GM12878 (cell line): Measurements from ENCODE around the gene BICRAL. TPM values are rescaled to one million over a fixed set of nuclear protein-coding genes. Genes with fewer than 3 reads are reported as not detected.

ENCODE experiments used
- ATAC-seq: fragments of 200-7000 bp; cut with Tn5 transposase; 3 replicates; pipeline ENCODE4 v1.9.1; 2020; ENCODE audit warnings: mild to moderate bottlenecking, moderate library complexity
- BruUV-seq: library from RNA; stranded (reverse); fragments of 400-500 nt; replicated peaks from 2 replicates; lab custom pipeline; 2021; lab: Mats Ljungman, UMichigan
- CTCF ChIA-PET: fragments of 300-600 bp; sonication (Branson Sonifier 250); formaldehyde crosslinking; extraction: SDS; loops from one replicate; lab custom pipeline; 2021; ENCODE audit warnings: inconsistent platforms; lab: Yijun Ruan, JAX
- POLR2A ChIA-PET: fragments of 350-600 bp; formaldehyde crosslinking; extraction: SDS; loops from one replicate; lab custom pipeline; 2021; ENCODE audit warnings: inconsistent platforms; lab: Charles Lee
- RAD21 ChIA-PET: fragments of 300-600 bp; sonication (Branson Sonifier 250); formaldehyde crosslinking; loops from one replicate; lab custom pipeline; 2023; ENCODE audit warnings: antibody characterized with exemption; ENCODE audit not compliant: unreplicated experiment; lab: Charles Lee
- SMC1A ChIA-PET: fragments of 300-600 bp; sonication (Branson Sonifier 250); formaldehyde crosslinking; loops from one replicate; lab custom pipeline; 2023; ENCODE audit not compliant: unreplicated experiment, uncharacterized antibody; lab: Charles Lee
- DNase-seq: peaks from one replicate; pipeline ENCODE4 v3.0.0-alpha.2; 2011; ENCODE audit warnings: low read depth, low spot score
- FAIRE-seq: peaks from 3 replicates; lab custom pipeline; 2011; peaks lifted over from hg19 to GRCh38; lab: Jason Lieb, UNC
- H2AFZ ChIP-seq: 2 replicates; pipeline ENCODE4 v1.6.0; 2011; ENCODE audit warnings: low read depth, low read length, control low read depth; ENCODE audit not compliant: control insufficient read depth
- H3K27ac ChIP-seq: 2 replicates; pipeline ENCODE4 v1.5.1; 2011; ENCODE audit warnings: control low read depth; ENCODE audit not compliant: control insufficient read depth, insufficient read depth
- H3K27me3 ChIP-seq, 2 experiments: replicated peaks in 1 of 2; 2 replicates each; pipeline versions ENCODE4 v1.6.0 to v1.6.1; 2011; ENCODE audit warnings: low read length in 1 of 2; ENCODE audit not compliant: control insufficient read depth in 2 of 2, insufficient read depth in 2 of 2
- H3K36me3 ChIP-seq, 2 experiments: 2 replicates each; pipeline ENCODE4 v1.5.1; 2011; ENCODE audit warnings: low read length in 1 of 2; ENCODE audit not compliant: control insufficient read depth in 2 of 2, insufficient read depth in 2 of 2
- H3K4me1 ChIP-seq: 2 replicates; pipeline ENCODE4 v1.6.1; 2011; ENCODE audit warnings: mild to moderate bottlenecking, low read length, moderate library complexity, mixed read lengths; ENCODE audit not compliant: control insufficient read depth, insufficient read depth
- H3K4me2 ChIP-seq: 2 replicates; pipeline ENCODE4 v1.6.0; 2011; ENCODE audit warnings: control low read depth; ENCODE audit not compliant: control insufficient read depth, insufficient read depth
- H3K4me3 ChIP-seq: fragments of 200-600 bp; sonication (generic); 2 replicates; pipeline ENCODE4 v1.5.1; 2016
- H3K79me2 ChIP-seq: 2 replicates; pipeline ENCODE4 v1.6.0; 2011; ENCODE audit warnings: low read length; ENCODE audit not compliant: control insufficient read depth, insufficient read depth
- H3K9ac ChIP-seq: 2 replicates; pipeline ENCODE4 v1.8.0; 2011; ENCODE audit warnings: low read length, control low read depth, mixed read lengths; ENCODE audit not compliant: control insufficient read depth, insufficient read depth
- H3K9me3 ChIP-seq: replicated peaks from 3 replicates; pipeline ENCODE4 v1.5.1; 2011; ENCODE audit warnings: mild to moderate bottlenecking, low read length; ENCODE audit not compliant: control insufficient read depth, insufficient read depth
- H4K20me1 ChIP-seq: 2 replicates; pipeline ENCODE4 v1.6.0; 2011; ENCODE audit not compliant: control insufficient read depth, insufficient read depth
- ASH2L ChIP-seq: fragments of 300-600, 200-600 bp; sonication (generic); IDR thresholded peaks from 2 replicates; pipeline ENCODE4 v1.6.1; 2017; ENCODE audit warnings: low read depth, mild to moderate bottlenecking, borderline replicate concordance
- CEBPB ChIP-seq, 2 experiments: fragments of 150-350 bp in 1 of 2; IDR thresholded peaks; 2 replicates each; pipeline ENCODE4 v1.6.1; 2012 to 2014; ENCODE audit warnings: low read depth in 2 of 2, low read length in 2 of 2, borderline replicate concordance in 1 of 2, inconsistent platforms in 1 of 2
- KDM1A ChIP-seq: fragments of 200-600 bp; sonication (generic); IDR thresholded peaks from 2 replicates; pipeline ENCODE4 v1.6.1; 2016; ENCODE audit warnings: borderline replicate concordance
- KLF5 ChIP-seq: fragments of 450-650 bp; IDR thresholded peaks from 2 replicates; pipeline ENCODE4 v1.6.1; 2014; ENCODE audit warnings: mild to moderate bottlenecking; ENCODE audit not compliant: partially characterized antibody
- SMC3 ChIP-seq: IDR thresholded peaks from 2 replicates; pipeline ENCODE4 v1.6.1; 2011; ENCODE audit warnings: low read length, improper control_type of control experiment, borderline replicate concordance
- TCF12 ChIP-seq: IDR thresholded peaks from 2 replicates; pipeline ENCODE4 v1.6.1; 2011; ENCODE audit warnings: low read depth, mild to moderate bottlenecking, low read length
- WGBS: methylation state at CpG from one replicate; pipeline ENCODE4 v1.1.6; 2016; ENCODE audit warnings: low lambda C conversion rate; ENCODE audit not compliant: insufficient replicate concordance, insufficient coverage; ENCODE audit errors: missing lambda C conversion rate; 5-methylcytosine and 5-hydroxymethylcytosine counted together
- in situ Hi-C: fragments of 300-500 bp; cut with MboI; formaldehyde crosslinking; loops from 9 replicates; pipeline ENCODE4 v1.14.3; 2018; ENCODE audit warnings: mixed read lengths
- intact Hi-C: fragments of 100-400 bp; cut with micrococcal nuclease; formaldehyde crosslinking; loops from one replicate; pipeline ENCODE4 v1.14.2; 2022; ENCODE audit not compliant: unreplicated experiment
- polyA plus RNA-seq, 11 experiments: library from polyadenylated mRNA; depleted of rRNA in 4 of 11; unstranded in 6 of 11; stranded (reverse) in 5 of 11; fragments of >200 nt; fragmentation: Nextera tagmentation in 4 of 11; fragmentation: Illumina TruSeq in 1 of 11; extraction: Ambion mirVana in 4 of 11; extraction: Trizol in 1 of 11; gene quantifications; 1 replicate in 1 of 11; 2 replicates in 10 of 11; pipeline versions ENCODE4 v1.2.1 to v1.2.3, GENCODE V29; 2011 to 2016; ENCODE audit warnings: inconsistent platforms in 2 of 11, missing spikeins in 2 of 11, low read depth in 1 of 11
- total RNA-seq, 4 experiments: library from RNA; depleted of rRNA in 3 of 4; stranded (reverse); fragments of >200 nt in 3 of 4; fragmentation: Illumina TruSeq in 1 of 4; extraction: Trizol in 1 of 4; gene quantifications; 2 replicates each; pipeline versions ENCODE4 v1.2.1 to v1.2.3, GENCODE V29; 2013 to 2021

Gene BICRAL
- total and polyA plus RNA-seq, 10 of the 15 experiments (the other 5 are each of a cell fraction or from before 2014, with no cell fraction given): 1.9 to 16.6 (median 8.5) TPM

- Histone ChIP-seq H3K27me3 (no peaks in the 10 kb centered on the region), H3K9ac (no peak overlapping the region), H3K27ac (no peak overlapping the region), H3K4me3 (no peak overlapping the region), H3K9me3 (no peaks in the 10 kb centered on the region), H3K79me2 (no peaks in the 10 kb centered on the region), H2AFZ (no peak overlapping the region), H3K4me1 (peaks cover 6% of the 10 kb centered on the region), H3K36me3 (no peaks in the 10 kb centered on the region), H4K20me1 (no peaks in the 10 kb centered on the region), H3K4me2 (no peak overlapping the region)
- DNase-seq: no peak
- BruUV-seq: no TSS peak
- ChIA-PET CTCF (interaction anchor here (0.6 to 2.9 kb wide), 3 partner anchors 9 to 240 kb away, joined by 3 to 8 read pairs (median 4); no protein-coding TSS in a partner anchor), RAD21 (interaction anchor here (0.7 kb wide), 1 partner anchor 223 kb away, joined by 3 read pairs; no protein-coding TSS in a partner anchor), SMC1A (interaction anchor here (1.1 kb wide), 1 partner anchor 232 kb away, joined by 4 read pairs; no protein-coding TSS in a partner anchor), POLR2A (interaction anchor here (0.7 kb wide), 1 partner anchor 232 kb away, joined by 6 read pairs; no protein-coding TSS in a partner anchor)
- TF ChIP-seq KLF5: no peak
- TF ChIP-seq CEBPB (IDR thresholded peaks at IDR 0.05; ENCODE audit: borderline replicate concordance in 1 of 2, low read depth in 2 of 2, low read length in 2 of 2): no peak
- TF ChIP-seq KDM1A: no peak
- TF ChIP-seq ASH2L: no peak
- no peak for TF ChIP-seq TCF12
- TF ChIP-seq SMC3: no peak
- FAIRE-seq: no peak
- intact Hi-C loops: no loop called here
- ATAC-seq: no peak
- in situ Hi-C loops: no loop called here
- whole genome bisulfite sequencing: 61% methylated on average over 48 of the region's 49 CpGs
Observed at GRCh38 chr6:42911171-42912021, 129.5 kb downstream of the BICRAL start.
